Endodermal cell (in vitro differentiated cells): Measurements from ENCODE around the gene ARIH2. TPM values are rescaled to one million over a fixed set of nuclear protein-coding genes. Genes with fewer than 3 reads are reported as not detected.

Source experiments
- DNase-seq: peaks from one replicate; pipeline ENCODE4 v3.0.0-alpha.2; 2017
- H3K27ac ChIP-seq: 2 replicates; pipeline ENCODE4 v1.5.1; 2013; ENCODE audit warnings: mild to moderate bottlenecking, low read depth, low read length, moderate library complexity
- H3K27me3 ChIP-seq: 2 replicates; pipeline ENCODE4 v1.6.1; 2013; ENCODE audit warnings: mild to moderate bottlenecking, low read length, moderate library complexity; ENCODE audit not compliant: insufficient read depth, control insufficient read depth, poor library complexity, severe bottlenecking
- H3K36me3 ChIP-seq: 2 replicates; pipeline ENCODE4 v1.7.0; 2013; ENCODE audit warnings: mild to moderate bottlenecking, low read length, moderate library complexity; ENCODE audit not compliant: control insufficient read depth, insufficient read depth
- H3K4me1 ChIP-seq: one replicate; pipeline ENCODE4 v1.7.0; 2013; ENCODE audit warnings: low read length; ENCODE audit not compliant: control insufficient read depth, insufficient read depth
- H3K4me3 ChIP-seq: 2 replicates; pipeline ENCODE4 v1.5.1; 2013; ENCODE audit warnings: mild to moderate bottlenecking, low read length, moderate library complexity
- H3K9ac ChIP-seq: 2 replicates; pipeline ENCODE4 v1.6.1; 2013; ENCODE audit warnings: mild to moderate bottlenecking, low read length, moderate library complexity; ENCODE audit not compliant: poor library complexity, severe bottlenecking; ENCODE audit errors: extremely low read depth
- H3K9me3 ChIP-seq: 2 replicates; pipeline ENCODE4 v1.6.1; 2013; ENCODE audit warnings: mild to moderate bottlenecking, low read length, moderate library complexity; ENCODE audit not compliant: control insufficient read depth
- H3K27ac Mint-ChIP-seq: 2 replicates; pipeline ENCODE4 v1.8.0; 2020; ENCODE audit warnings: mixed read lengths
- H3K27me3 Mint-ChIP-seq: 2 replicates; pipeline ENCODE4 v1.8.0; 2021; ENCODE audit warnings: mild to moderate bottlenecking, mixed read lengths; ENCODE audit not compliant: insufficient read depth
- H3K36me3 Mint-ChIP-seq: 2 replicates; pipeline ENCODE4 v1.8.0; 2020; ENCODE audit warnings: low read depth, mixed read lengths
- H3K4me1 Mint-ChIP-seq: 2 replicates; pipeline ENCODE4 v1.8.0; 2020; ENCODE audit warnings: mixed read lengths
- H3K4me3 Mint-ChIP-seq: 2 replicates; pipeline ENCODE4 v1.8.0; 2020; ENCODE audit warnings: mild to moderate bottlenecking, moderate library complexity, mixed read lengths
- H3K9me3 Mint-ChIP-seq: 2 replicates; pipeline ENCODE4 v1.8.0; 2020; ENCODE audit warnings: mild to moderate bottlenecking, mixed read lengths
- WGBS, 2 experiments: methylation state at CpG; one replicate each; pipeline versions ENCODE4 v1.1.5 to v1.1.7; 2013; ENCODE audit warnings: missing lambda C conversion rate in 2 of 2, mixed read lengths in 1 of 2; ENCODE audit not compliant: insufficient coverage in 1 of 2, insufficient read length in 1 of 2; 5-methylcytosine and 5-hydroxymethylcytosine counted together
- total RNA-seq, 2 donors: library from RNA; stranded (reverse); fragmentation: NEBNext Ultra II Directional in 1 of 2; extraction: Animal tissue kit (Norgen Biotek cat#: 25700) in 1 of 2; gene quantifications; 2 replicates in 1 of 2; 3 replicates in 1 of 2; pipeline ENCODE4 v1.2.1, GENCODE V29; 2021
- TF ChIP-seq, protein P1 (sequence below): fragments of 200-600 bp; sonication (generic); conservative IDR thresholded peaks from 2 replicates; pipeline ENCODE4 v1.5.0; 2021; ENCODE audit warnings: antibody characterized with exemption, mild to moderate bottlenecking

Gene ARIH2
- total RNA-seq, 2 donors from 2014 or later, result 86.6 to 113 TPM

DNA sequence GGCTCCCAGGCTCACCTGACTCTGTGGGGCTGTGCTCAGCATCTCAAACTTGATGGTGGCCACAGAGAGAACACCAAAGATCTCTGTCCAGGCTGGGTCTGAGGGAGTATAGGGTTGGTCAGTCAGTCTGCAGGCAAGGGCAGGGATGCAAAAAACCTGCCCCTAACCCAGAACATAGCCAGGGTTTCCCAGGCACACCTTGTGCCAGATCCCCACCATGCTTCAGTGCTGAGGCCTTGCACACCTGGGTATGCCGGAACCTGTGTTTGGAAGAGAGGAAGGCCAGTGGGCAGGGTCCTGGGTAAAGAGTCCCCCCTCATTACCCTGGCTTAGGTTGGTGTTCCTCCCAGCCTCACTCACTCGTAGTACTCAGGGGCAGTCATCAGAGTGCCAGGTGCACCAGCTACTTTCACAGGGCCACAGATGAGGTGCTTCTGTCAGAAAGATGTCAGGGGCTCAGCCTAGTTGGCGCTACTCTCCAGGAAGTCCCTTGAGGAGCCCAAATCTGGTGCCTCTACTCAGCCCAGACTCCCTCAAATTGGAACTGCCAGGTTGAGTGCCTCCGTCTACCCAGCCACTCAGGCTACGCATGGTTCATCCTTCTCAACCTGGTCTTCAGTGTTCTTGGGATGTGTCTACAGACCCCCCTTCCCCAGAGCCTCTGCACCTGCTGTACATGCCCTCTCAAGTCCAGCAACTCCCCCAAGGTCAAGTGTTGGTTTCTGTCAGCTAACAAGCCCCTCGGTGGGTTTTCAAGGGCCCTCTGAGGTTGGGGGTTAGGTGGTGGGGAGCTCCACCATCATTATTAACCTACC is 98.0 kb downstream of the ARIH2 start:
- Histone ChIP-seq H3K36me3 (peaks cover 50% of the 10 kb centered on the region), H3K9me3 (no peaks in the 10 kb centered on the region), H3K9ac (no peak overlapping the region), H3K4me3 (peak overlapping the region; percentile 88), H3K27me3 (no peaks in the 10 kb centered on the region), H3K4me1 (no peaks in the 10 kb centered on the region), H3K27ac (no peak overlapping the region)
- no peak overlapping the region for H3K27ac Mint-ChIP-seq
- peak; percentile 45 for DNase-seq
- peaks cover 22% of the 10 kb centered on the region for H3K36me3 Mint-ChIP-seq
- H3K9me3 Mint-ChIP-seq, result no peaks in the 10 kb centered on the region
- peaks cover 3% of the 10 kb centered on the region for H3K4me1 Mint-ChIP-seq
- no peaks in the 10 kb centered on the region for H3K27me3 Mint-ChIP-seq
- 91 to 98% methylated on average over 5 to 6 of the region's 6 CpGs for WGBS, 2 experiments
- H3K4me3 Mint-ChIP-seq, result peak overlapping the region; percentile 89
- TF ChIP-seq, protein P1, sequence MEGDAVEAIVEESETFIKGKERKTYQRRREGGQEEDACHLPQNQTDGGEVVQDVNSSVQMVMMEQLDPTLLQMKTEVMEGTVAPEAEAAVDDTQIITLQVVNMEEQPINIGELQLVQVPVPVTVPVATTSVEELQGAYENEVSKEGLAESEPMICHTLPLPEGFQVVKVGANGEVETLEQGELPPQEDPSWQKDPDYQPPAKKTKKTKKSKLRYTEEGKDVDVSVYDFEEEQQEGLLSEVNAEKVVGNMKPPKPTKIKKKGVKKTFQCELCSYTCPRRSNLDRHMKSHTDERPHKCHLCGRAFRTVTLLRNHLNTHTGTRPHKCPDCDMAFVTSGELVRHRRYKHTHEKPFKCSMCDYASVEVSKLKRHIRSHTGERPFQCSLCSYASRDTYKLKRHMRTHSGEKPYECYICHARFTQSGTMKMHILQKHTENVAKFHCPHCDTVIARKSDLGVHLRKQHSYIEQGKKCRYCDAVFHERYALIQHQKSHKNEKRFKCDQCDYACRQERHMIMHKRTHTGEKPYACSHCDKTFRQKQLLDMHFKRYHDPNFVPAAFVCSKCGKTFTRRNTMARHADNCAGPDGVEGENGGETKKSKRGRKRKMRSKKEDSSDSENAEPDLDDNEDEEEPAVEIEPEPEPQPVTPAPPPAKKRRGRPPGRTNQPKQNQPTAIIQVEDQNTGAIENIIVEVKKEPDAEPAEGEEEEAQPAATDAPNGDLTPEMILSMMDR, result no peak

DNA sequence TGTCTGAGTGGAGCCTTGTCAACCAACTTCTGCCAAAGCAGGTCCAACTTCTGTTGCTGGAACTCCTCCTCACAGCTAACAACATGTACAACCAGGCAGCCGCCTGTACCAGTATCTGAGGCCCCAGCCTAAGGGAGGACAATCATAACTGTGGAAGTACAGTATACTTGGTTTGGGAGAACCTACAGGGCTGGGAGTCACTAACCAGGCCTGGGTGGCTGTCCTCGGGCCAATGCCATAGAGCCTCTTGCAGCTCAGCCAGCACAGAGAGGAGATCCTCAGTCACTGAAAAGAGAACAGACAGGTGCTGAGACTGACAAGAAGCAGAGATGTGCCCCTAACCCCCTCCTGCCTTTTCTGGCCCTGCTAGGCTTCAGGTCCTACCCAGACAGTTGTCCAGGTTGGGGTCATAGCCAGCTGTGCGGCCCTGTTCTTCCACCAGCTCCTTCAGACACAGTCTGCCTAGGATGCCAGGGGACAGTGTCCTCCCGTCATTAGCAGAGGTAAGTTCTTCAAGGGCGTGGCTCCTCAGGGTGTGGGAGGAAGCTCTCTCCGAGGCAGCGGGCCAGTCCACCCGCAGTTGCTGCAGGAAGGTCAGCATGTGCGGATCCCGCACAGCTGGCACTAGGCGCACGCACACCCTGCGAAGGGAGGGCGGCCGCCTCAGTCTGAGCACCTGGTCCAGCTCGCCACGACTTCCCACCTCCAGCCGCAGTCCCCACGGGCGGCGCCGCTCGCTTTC is 98.8 kb downstream of the ARIH2 start:
- no peaks in the 10 kb centered on the region for H3K4me1 ChIP-seq
- WGBS, 2 experiments, result 18 to 30% methylated on average over 13 to 23 of the region's 23 CpGs
- Mint-ChIP-seq H3K27ac (peak overlapping the region; percentile 75), H3K4me3 (peak overlapping the region; percentile 89), H3K36me3 (peaks cover 17% of the 10 kb centered on the region), H3K9me3 (no peaks in the 10 kb centered on the region), H3K4me1 (peaks cover 3% of the 10 kb centered on the region), H3K27me3 (no peaks in the 10 kb centered on the region)
- H3K27ac ChIP-seq, result no peak overlapping the region
- H3K9me3 ChIP-seq, result no peaks in the 10 kb centered on the region
- H3K9ac ChIP-seq, result peak overlapping the region; percentile 49
- TF ChIP-seq, protein P1, result no peak
- peak overlapping the region; percentile 88 for H3K4me3 ChIP-seq
- no peaks in the 10 kb centered on the region for H3K27me3 ChIP-seq
- no peak for DNase-seq
- peaks cover 42% of the 10 kb centered on the region for H3K36me3 ChIP-seq

DNA sequence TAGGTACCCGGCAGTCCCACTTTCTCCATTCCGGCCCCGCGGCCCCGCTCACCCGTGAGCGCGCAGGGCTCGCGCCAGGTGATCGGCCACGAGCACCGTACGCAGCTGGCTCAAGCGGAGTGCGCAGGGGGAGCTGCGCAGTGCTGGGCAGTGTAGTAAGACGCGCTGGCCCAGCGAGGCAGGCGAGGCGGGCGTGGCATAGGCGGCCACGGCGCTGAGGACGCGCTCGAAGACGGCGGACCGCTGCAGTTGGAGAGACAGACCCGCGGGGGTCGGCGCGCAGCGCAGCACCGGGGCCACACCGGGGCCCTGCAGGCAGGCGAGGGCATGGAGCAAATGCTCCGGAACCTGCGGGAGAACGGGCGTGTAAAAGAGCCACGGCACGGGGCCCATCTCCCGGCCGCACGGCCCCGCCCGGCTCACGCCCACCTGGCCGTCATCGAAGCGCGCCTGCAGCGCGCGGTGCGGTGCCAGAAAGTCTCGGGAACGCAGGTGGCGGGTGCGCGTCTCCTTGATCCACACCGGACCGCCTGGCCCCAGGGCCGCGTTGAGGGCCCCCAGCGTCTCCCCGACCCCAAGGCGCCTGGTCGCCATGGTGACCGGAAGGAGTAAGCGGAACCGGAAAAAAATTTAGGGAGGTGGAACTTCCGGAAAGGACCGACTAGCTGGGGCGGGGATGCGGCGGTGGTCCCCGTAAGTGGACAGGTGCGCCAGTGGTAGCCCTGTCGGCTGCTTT is 99.5 kb downstream of the ARIH2 start, which contains the start of gene DALRD3:
Gene DALRD3 (minus strand): TSS at position 610 of the 736 bp plus-strand sequence. CDS start 16 bp downstream, at position 594.
- H3K27ac ChIP-seq, result peak within 1 kb of the TSS; percentile 27

More for the DNA sequence above, 99.5 kb downstream of the ARIH2 start, which contains the start of gene DALRD3:
- DNase-seq, result peak; percentile 87
- Histone ChIP-seq H3K9me3 (no peaks in the 10 kb centered on the region), H3K36me3 (peaks cover 37% of the 10 kb centered on the region), H3K4me1 (no peaks in the 10 kb centered on the region), H3K4me3 (peak within 1 kb of the TSS; percentile 98), H3K9ac (peak within 1 kb of the TSS; percentile 49), H3K27me3 (no peaks in the 10 kb centered on the region)
- H3K36me3 Mint-ChIP-seq, result peaks cover 21% of the 10 kb centered on the region
- H3K4me3 Mint-ChIP-seq, result peak within 1 kb of the TSS; percentile 89
- H3K27me3 Mint-ChIP-seq, result no peaks in the 10 kb centered on the region
- H3K4me1 Mint-ChIP-seq, result peaks cover 7% of the 10 kb centered on the region
- H3K9me3 Mint-ChIP-seq, result no peaks in the 10 kb centered on the region
- WGBS, 2 experiments, result 0 to 1% methylated on average over 37 to 85 of the region's 85 CpGs
- H3K27ac Mint-ChIP-seq, result peak within 1 kb of the TSS; percentile 81
- TF ChIP-seq, protein P1, result no peak
